OCI-LY7 (cell line): ENCODE data around the gene ASMTL. TPM values are rescaled to one million over a fixed set of nuclear protein-coding genes. Genes with fewer than 3 reads are reported as not detected.

Experiments used
- BruUV-seq: library from RNA; stranded (reverse); fragments of 400-500 nt; replicated peaks from 2 replicates; lab custom pipeline; 2021; lab: Mats Ljungman, UMichigan
- CTCF ChIA-PET: fragments of 300-600 bp; sonication (Branson Sonifier 250); formaldehyde crosslinking; loops from one replicate; lab custom pipeline; 2022; ENCODE audit warnings: antibody characterized with exemption; ENCODE audit not compliant: unreplicated experiment; lab: Charles Lee
- POLR2A ChIA-PET: fragments of 300-600 bp; sonication (Branson Sonifier 250); formaldehyde crosslinking; loops from one replicate; lab custom pipeline; 2022; ENCODE audit warnings: antibody characterized with exemption; lab: Charles Lee
- DNase-seq: peaks from one replicate; pipeline ENCODE4 v3.0.0-alpha.2; 2015; ENCODE audit warnings: low spot score
- H2AFZ ChIP-seq: fragments of 200-600 bp; sonication (generic), shearing (Covaris generic); 2 replicates; pipeline ENCODE4 v1.6.1; 2014; ENCODE audit warnings: mild to moderate bottlenecking, antibody characterized with exemption, low read length, moderate library complexity
- H3K27ac ChIP-seq: fragments of 200-600 bp; sonication (generic); 2 replicates; pipeline ENCODE4 v1.5.1; 2014; ENCODE audit warnings: mixed run types, low read depth, mild to moderate bottlenecking, moderate library complexity, low read length, inconsistent platforms; ENCODE audit not compliant: poor library complexity, severe bottlenecking
- H3K36me3 ChIP-seq: fragments of 200-600 bp; sonication (generic); 2 replicates; pipeline ENCODE4 v1.6.1; 2014; ENCODE audit warnings: mild to moderate bottlenecking, antibody characterized with exemption, low read length, moderate library complexity, mixed read lengths; ENCODE audit not compliant: insufficient read depth
- H3K4me1 ChIP-seq: fragments of 200-600 bp; sonication (generic); 2 replicates; pipeline ENCODE4 v1.5.1; 2014; ENCODE audit warnings: mild to moderate bottlenecking, low read length; ENCODE audit not compliant: insufficient read depth, poor library complexity, severe bottlenecking
- H3K4me2 ChIP-seq: fragments of 200-600 bp; sonication (generic); 2 replicates; pipeline ENCODE4 v1.6.1; 2014; ENCODE audit warnings: mild to moderate bottlenecking, low read length
- H3K4me3 ChIP-seq: fragments of 200-600 bp; sonication (generic); 2 replicates; pipeline ENCODE4 v1.5.1; 2014; ENCODE audit warnings: mild to moderate bottlenecking, low read depth, low read length; ENCODE audit not compliant: poor library complexity, severe bottlenecking
- H3K79me2 ChIP-seq: fragments of 200-600 bp; sonication (generic); 2 replicates; pipeline ENCODE4 v1.6.1; 2016; ENCODE audit warnings: low read depth, mild to moderate bottlenecking, low read length, moderate library complexity, mixed read lengths; ENCODE audit not compliant: insufficient read depth
- H3K9me2 ChIP-seq: fragments of 200-600 bp; sonication (generic); 2 replicates; pipeline ENCODE4 v1.6.1; 2016; ENCODE audit warnings: mild to moderate bottlenecking, low read length, mixed read lengths; ENCODE audit not compliant: insufficient read depth
- H3K9me3 ChIP-seq: fragments of 200-600 bp; sonication (generic); 2 replicates; pipeline ENCODE4 v1.6.1; 2014; ENCODE audit warnings: mild to moderate bottlenecking, mixed run types, low read length, mixed read lengths
- H4K20me1 ChIP-seq: fragments of 200-600 bp; sonication (generic); 2 replicates; pipeline ENCODE4 v1.6.1; 2014; ENCODE audit warnings: mild to moderate bottlenecking, antibody characterized with exemption, low read length, moderate library complexity, mixed read lengths; ENCODE audit not compliant: insufficient read depth
- EZH2phosphoT487 ChIP-seq: fragments of 200-600 bp; sonication (generic); IDR thresholded peaks from 2 replicates; pipeline ENCODE4 v1.6.1; 2018; ENCODE audit warnings: low read depth, borderline replicate concordance, mild to moderate bottlenecking, mixed run types, antibody characterized with exemption, low read length, moderate library complexity, mixed read lengths
- intact Hi-C: fragments of 100-400 bp; cut with micrococcal nuclease; formaldehyde crosslinking; loops from one replicate; pipeline ENCODE4 v1.10.0; 2022; ENCODE audit not compliant: unreplicated experiment
- total RNA-seq, 2 experiments: library from RNA; depleted of rRNA in 1 of 2; stranded (reverse); fragments of >200 nt in 1 of 2; shearing (Covaris generic) in 1 of 2; gene quantifications; 2 replicates each; pipeline ENCODE4 v1.2.3, GENCODE V29; 2014 to 2022
- TF ChIP-seq, protein P1 (sequence below): fragments of 200-600 bp; sonication (generic); conservative IDR thresholded peaks from 2 replicates; pipeline ENCODE4 v1.5.1; 2014; ENCODE audit warnings: mild to moderate bottlenecking, antibody characterized with exemption, low read length, moderate library complexity, mixed read lengths

The ASMTL gene
- total RNA-seq, 2 experiments from 2014 or later = 17.2 to 37.0 TPM

DNA sequence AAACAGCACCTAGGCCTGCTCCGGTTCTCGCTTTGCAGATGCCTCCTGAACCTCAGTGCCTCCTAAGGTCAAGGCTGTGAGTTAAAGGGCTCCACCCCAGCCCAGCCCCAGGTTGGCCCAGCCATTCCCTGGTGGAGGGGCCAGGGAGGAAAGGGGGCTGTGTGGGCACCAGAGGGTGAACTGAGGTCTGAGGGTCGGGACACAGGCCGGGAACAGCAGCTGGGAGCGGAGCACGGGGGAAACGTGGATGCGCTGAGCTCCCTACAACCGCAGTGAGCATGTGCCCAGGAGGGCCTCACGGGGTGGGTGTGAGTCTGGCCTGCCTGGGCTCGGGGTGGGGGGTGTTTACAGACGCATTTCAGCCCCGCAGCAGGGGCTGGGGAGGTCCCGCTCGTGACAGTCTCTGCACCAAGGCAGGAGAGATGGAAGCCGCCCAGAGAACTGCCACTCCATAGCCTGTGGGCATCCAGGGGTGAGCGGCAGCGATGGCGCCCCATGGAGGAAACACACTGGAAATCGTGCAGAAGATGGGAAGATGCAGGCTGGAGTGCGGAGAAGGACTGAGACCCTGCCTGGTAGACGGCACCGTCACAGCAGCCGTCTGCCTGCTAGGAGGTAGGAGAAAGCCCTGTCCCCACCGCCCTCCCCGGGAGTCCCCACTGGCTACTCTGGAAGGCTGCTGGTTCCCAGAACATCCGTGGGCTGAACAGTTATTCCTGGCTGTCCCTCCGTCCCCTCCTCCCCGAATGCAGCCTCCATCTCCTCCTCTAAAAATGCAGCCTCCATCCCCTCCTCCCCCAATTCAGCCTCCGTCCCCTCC is 50.9 kb downstream of the ASMTL start:
- Histone ChIP-seq H3K4me3 (no peak overlapping the region), H3K27ac (no peak overlapping the region), H2AFZ (no peak overlapping the region), H3K9me2 (no peaks in the 10 kb centered on the region), H4K20me1 (no peaks in the 10 kb centered on the region), H3K4me2 (no peak overlapping the region), H3K4me1 (no peaks in the 10 kb centered on the region), H3K36me3 (peaks cover 95% of the 10 kb centered on the region), H3K9me3 (no peaks in the 10 kb centered on the region), H3K79me2 (no peaks in the 10 kb centered on the region)
- ChIA-PET POLR2A (no interaction called here), CTCF (no interaction called here)
- TF ChIP-seq EZH2phosphoT487 = no peak
- TF ChIP-seq, protein P1, sequence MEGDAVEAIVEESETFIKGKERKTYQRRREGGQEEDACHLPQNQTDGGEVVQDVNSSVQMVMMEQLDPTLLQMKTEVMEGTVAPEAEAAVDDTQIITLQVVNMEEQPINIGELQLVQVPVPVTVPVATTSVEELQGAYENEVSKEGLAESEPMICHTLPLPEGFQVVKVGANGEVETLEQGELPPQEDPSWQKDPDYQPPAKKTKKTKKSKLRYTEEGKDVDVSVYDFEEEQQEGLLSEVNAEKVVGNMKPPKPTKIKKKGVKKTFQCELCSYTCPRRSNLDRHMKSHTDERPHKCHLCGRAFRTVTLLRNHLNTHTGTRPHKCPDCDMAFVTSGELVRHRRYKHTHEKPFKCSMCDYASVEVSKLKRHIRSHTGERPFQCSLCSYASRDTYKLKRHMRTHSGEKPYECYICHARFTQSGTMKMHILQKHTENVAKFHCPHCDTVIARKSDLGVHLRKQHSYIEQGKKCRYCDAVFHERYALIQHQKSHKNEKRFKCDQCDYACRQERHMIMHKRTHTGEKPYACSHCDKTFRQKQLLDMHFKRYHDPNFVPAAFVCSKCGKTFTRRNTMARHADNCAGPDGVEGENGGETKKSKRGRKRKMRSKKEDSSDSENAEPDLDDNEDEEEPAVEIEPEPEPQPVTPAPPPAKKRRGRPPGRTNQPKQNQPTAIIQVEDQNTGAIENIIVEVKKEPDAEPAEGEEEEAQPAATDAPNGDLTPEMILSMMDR = no peak
- no TSS peak for BruUV-seq
- no peak for DNase-seq
- intact Hi-C loops = no loop called here

DNA sequence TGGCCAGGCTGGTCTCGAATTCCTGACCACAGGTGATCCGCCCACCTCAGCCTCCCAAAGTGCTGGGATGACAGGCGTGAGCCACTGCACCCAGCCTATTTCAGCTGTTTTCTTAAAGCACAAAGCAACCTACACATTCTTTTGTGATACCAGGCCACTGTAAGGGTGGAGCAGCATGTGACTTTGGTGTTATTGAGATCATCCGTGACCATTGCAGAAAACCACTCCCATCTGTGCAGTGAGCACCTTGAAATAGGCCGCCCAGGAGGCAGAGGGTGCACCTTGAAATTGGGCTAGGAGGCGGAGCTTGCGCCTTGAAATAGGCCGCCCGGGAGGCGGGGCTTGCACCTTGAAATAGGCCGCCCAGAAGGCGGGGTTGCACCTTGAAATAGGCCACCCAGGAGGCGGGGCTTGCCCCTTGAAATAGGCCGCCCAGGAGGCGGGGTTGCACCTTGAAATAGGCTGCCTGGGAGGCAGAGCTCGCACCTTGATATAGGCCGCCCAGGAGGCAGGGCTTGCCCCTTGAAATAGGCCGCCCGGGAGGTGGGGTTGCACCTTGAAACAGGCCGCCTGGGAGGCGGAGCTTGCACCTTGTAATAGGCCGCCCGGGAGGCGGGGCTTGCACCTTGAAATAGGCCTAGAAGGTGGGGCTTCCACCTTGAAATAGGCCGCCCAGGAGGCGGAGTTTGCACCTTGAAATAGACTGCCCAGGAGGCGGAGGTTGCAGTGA is 51.8 kb downstream of the ASMTL start:
- Histone ChIP-seq H3K4me2 (no peak overlapping the region), H3K4me1 (no peaks in the 10 kb centered on the region), H4K20me1 (no peaks in the 10 kb centered on the region), H3K79me2 (peaks cover 5% of the 10 kb centered on the region; the same call in 1 of the 2 replicates), H3K9me3 (no peaks in the 10 kb centered on the region), H3K27ac (no peak overlapping the region), H2AFZ (no peak overlapping the region), H3K4me3 (no peak overlapping the region), H3K9me2 (no peaks in the 10 kb centered on the region), H3K36me3 (peaks cover 95% of the 10 kb centered on the region)
- no TSS peak for BruUV-seq
- no peak for DNase-seq
- POLR2A ChIA-PET = no interaction called here
- CTCF ChIA-PET = no interaction called here
- TF ChIP-seq, protein P1 = no peak
- TF ChIP-seq EZH2phosphoT487 = no peak
- intact Hi-C loops = no loop called here
